OCI-LY7 (cell line): ENCODE data around the gene MIPEP. TPM values are rescaled to one million over a fixed set of nuclear protein-coding genes. Genes with fewer than 3 reads are reported as not detected.

Experiments used
- BruUV-seq: library from RNA; stranded (reverse); fragments of 400-500 nt; replicated peaks from 2 replicates; lab custom pipeline; 2021; lab: Mats Ljungman, UMichigan
- CTCF ChIA-PET: fragments of 300-600 bp; sonication (Branson Sonifier 250); formaldehyde crosslinking; loops from one replicate; lab custom pipeline; 2022; ENCODE audit warnings: antibody characterized with exemption; ENCODE audit not compliant: unreplicated experiment; lab: Charles Lee
- POLR2A ChIA-PET: fragments of 300-600 bp; sonication (Branson Sonifier 250); formaldehyde crosslinking; loops from one replicate; lab custom pipeline; 2022; ENCODE audit warnings: antibody characterized with exemption; lab: Charles Lee
- DNase-seq: peaks from one replicate; pipeline ENCODE4 v3.0.0-alpha.2; 2015; ENCODE audit warnings: low spot score
- H2AFZ ChIP-seq: fragments of 200-600 bp; sonication (generic), shearing (Covaris generic); 2 replicates; pipeline ENCODE4 v1.6.1; 2014; ENCODE audit warnings: mild to moderate bottlenecking, antibody characterized with exemption, low read length, moderate library complexity
- H3K27ac ChIP-seq: fragments of 200-600 bp; sonication (generic); 2 replicates; pipeline ENCODE4 v1.5.1; 2014; ENCODE audit warnings: mixed run types, low read depth, mild to moderate bottlenecking, moderate library complexity, low read length, inconsistent platforms; ENCODE audit not compliant: poor library complexity, severe bottlenecking
- H3K36me3 ChIP-seq: fragments of 200-600 bp; sonication (generic); 2 replicates; pipeline ENCODE4 v1.6.1; 2014; ENCODE audit warnings: mild to moderate bottlenecking, antibody characterized with exemption, low read length, moderate library complexity, mixed read lengths; ENCODE audit not compliant: insufficient read depth
- H3K4me1 ChIP-seq: fragments of 200-600 bp; sonication (generic); 2 replicates; pipeline ENCODE4 v1.5.1; 2014; ENCODE audit warnings: mild to moderate bottlenecking, low read length; ENCODE audit not compliant: insufficient read depth, poor library complexity, severe bottlenecking
- H3K4me2 ChIP-seq: fragments of 200-600 bp; sonication (generic); 2 replicates; pipeline ENCODE4 v1.6.1; 2014; ENCODE audit warnings: mild to moderate bottlenecking, low read length
- H3K4me3 ChIP-seq: fragments of 200-600 bp; sonication (generic); 2 replicates; pipeline ENCODE4 v1.5.1; 2014; ENCODE audit warnings: mild to moderate bottlenecking, low read depth, low read length; ENCODE audit not compliant: poor library complexity, severe bottlenecking
- H3K79me2 ChIP-seq: fragments of 200-600 bp; sonication (generic); 2 replicates; pipeline ENCODE4 v1.6.1; 2016; ENCODE audit warnings: low read depth, mild to moderate bottlenecking, low read length, moderate library complexity, mixed read lengths; ENCODE audit not compliant: insufficient read depth
- H3K9me2 ChIP-seq: fragments of 200-600 bp; sonication (generic); 2 replicates; pipeline ENCODE4 v1.6.1; 2016; ENCODE audit warnings: mild to moderate bottlenecking, low read length, mixed read lengths; ENCODE audit not compliant: insufficient read depth
- H3K9me3 ChIP-seq: fragments of 200-600 bp; sonication (generic); 2 replicates; pipeline ENCODE4 v1.6.1; 2014; ENCODE audit warnings: mild to moderate bottlenecking, mixed run types, low read length, mixed read lengths
- H4K20me1 ChIP-seq: fragments of 200-600 bp; sonication (generic); 2 replicates; pipeline ENCODE4 v1.6.1; 2014; ENCODE audit warnings: mild to moderate bottlenecking, antibody characterized with exemption, low read length, moderate library complexity, mixed read lengths; ENCODE audit not compliant: insufficient read depth
- CTCF ChIP-seq: fragments of 200-600 bp; sonication (generic); conservative IDR thresholded peaks from 2 replicates; pipeline ENCODE4 v1.5.1; 2014; ENCODE audit warnings: mild to moderate bottlenecking, antibody characterized with exemption, low read length, moderate library complexity, mixed read lengths
- EZH2phosphoT487 ChIP-seq: fragments of 200-600 bp; sonication (generic); IDR thresholded peaks from 2 replicates; pipeline ENCODE4 v1.6.1; 2018; ENCODE audit warnings: low read depth, borderline replicate concordance, mild to moderate bottlenecking, mixed run types, antibody characterized with exemption, low read length, moderate library complexity, mixed read lengths
- intact Hi-C: fragments of 100-400 bp; cut with micrococcal nuclease; formaldehyde crosslinking; loops from one replicate; pipeline ENCODE4 v1.10.0; 2022; ENCODE audit not compliant: unreplicated experiment
- total RNA-seq, 2 experiments: library from RNA; depleted of rRNA in 1 of 2; stranded (reverse); fragments of >200 nt in 1 of 2; shearing (Covaris generic) in 1 of 2; gene quantifications; 2 replicates each; pipeline ENCODE4 v1.2.3, GENCODE V29; 2014 to 2022

Gene MIPEP
- total RNA-seq, 2 experiments from 2014 or later, result 13.5 to 15.7 TPM

- Histone ChIP-seq H3K4me1 (peaks cover 28% of the 10 kb centered on the region), H3K9me3 (no peaks in the 10 kb centered on the region), H3K79me2 (no peaks in the 10 kb centered on the region), H3K9me2 (no peaks in the 10 kb centered on the region), H3K36me3 (no peaks in the 10 kb centered on the region; the same call in 1 of the 2 replicates), H3K4me2 (no peak overlapping the region), H3K27ac (no peak overlapping the region), H4K20me1 (peaks cover 29% of the 10 kb centered on the region; the same call in 1 of the 2 replicates), H2AFZ (no peak overlapping the region), H3K4me3 (no peak overlapping the region)
- no TSS peak for BruUV-seq
- POLR2A ChIA-PET, result interaction anchor here (0.6 to 1.3 kb wide), 7 partner anchors 8 to 171 kb away, joined by 3 to 4 read pairs (median 3); no protein-coding TSS in a partner anchor
- intact Hi-C loops, result loop anchor here (10.0 kb wide), 1 partner anchor 473 kb away; no protein-coding TSS in a partner anchor
- DNase-seq, result no peak
- CTCF ChIA-PET, result no interaction called here
- no peak for TF ChIP-seq EZH2phosphoT487
- TF ChIP-seq CTCF, result no peak
Measured at GRCh38 chr13:23847497-23847896, 41.7 kb downstream of the MIPEP start.

- Histone ChIP-seq H4K20me1 (peaks cover 27% of the 10 kb centered on the region; the same call in 1 of the 2 replicates), H3K9me2 (no peaks in the 10 kb centered on the region), H3K27ac (no peak overlapping the region), H3K4me2 (peak overlapping the region; percentile 62), H3K36me3 (no peaks in the 10 kb centered on the region; the same call in 1 of the 2 replicates), H3K4me1 (peaks cover 28% of the 10 kb centered on the region), H3K79me2 (no peaks in the 10 kb centered on the region), H3K9me3 (no peaks in the 10 kb centered on the region), H2AFZ (no peak overlapping the region), H3K4me3 (peak overlapping the region; percentile 32)
- intact Hi-C loops, result loop anchor here (1.0 to 10.0 kb wide), 2 partner anchors 38 to 470 kb away; no protein-coding TSS in a partner anchor
- ChIA-PET CTCF (no interaction called here), POLR2A (interaction anchor here (0.5 to 2.0 kb wide), 13 partner anchors 12 to 177 kb away, joined by 3 to 10 read pairs (median 4); no protein-coding TSS in a partner anchor)
- TF ChIP-seq EZH2phosphoT487, result no peak
- TF ChIP-seq CTCF, result no peak
- DNase-seq, result no peak
- BruUV-seq, result no TSS peak
Measured at GRCh38 chr13:23845105-23845725, 44.0 kb downstream of the MIPEP start.

- intact Hi-C loops, result loop anchor here (10.0 kb wide), 1 partner anchor 469 kb away; no protein-coding TSS in a partner anchor
Measured at GRCh38 chr13:23844132-23844531, 45.1 kb downstream of the MIPEP start.

More at GRCh38 chr13:23844132-23844531, 45.1 kb downstream of the MIPEP start:
- Histone ChIP-seq H3K27ac (no peak overlapping the region), H3K4me1 (peaks cover 28% of the 10 kb centered on the region), H3K9me2 (no peaks in the 10 kb centered on the region), H3K36me3 (no peaks in the 10 kb centered on the region; the same call in 1 of the 2 replicates), H3K4me2 (no peak overlapping the region), H3K9me3 (no peaks in the 10 kb centered on the region), H4K20me1 (peaks cover 20% of the 10 kb centered on the region; the same call in 1 of the 2 replicates), H3K79me2 (no peaks in the 10 kb centered on the region), H3K4me3 (no peak overlapping the region), H2AFZ (no peak overlapping the region)
- CTCF ChIA-PET, result no interaction called here
- no TSS peak for BruUV-seq
- no peak for DNase-seq
- POLR2A ChIA-PET, result interaction anchor here (0.7 to 2.0 kb wide), 5 partner anchors 25 to 402 kb away, joined by 3 to 10 read pairs (median 3); no protein-coding TSS in a partner anchor
- TF ChIP-seq EZH2phosphoT487, result no peak
- TF ChIP-seq CTCF, result no peak
